Limb (tissue), 2 donors: ENCODE results near the gene EOMES.
A peak's percentile ranks its signal among the peaks of the same experiment; 100 is the strongest.
"Not testable (repeated sequence)": the region's sequence is repeated elsewhere in the genome, so short reads cannot be mapped to it uniquely, and the experiment has no call there.

Experiments used
- DNase-seq, 2 donors: peaks; one replicate each; pipeline ENCODE4 v3.0.0-alpha.2; 2016; ENCODE audit errors: extremely low spot score in 2 of 2

EOMES gene

DNA sequence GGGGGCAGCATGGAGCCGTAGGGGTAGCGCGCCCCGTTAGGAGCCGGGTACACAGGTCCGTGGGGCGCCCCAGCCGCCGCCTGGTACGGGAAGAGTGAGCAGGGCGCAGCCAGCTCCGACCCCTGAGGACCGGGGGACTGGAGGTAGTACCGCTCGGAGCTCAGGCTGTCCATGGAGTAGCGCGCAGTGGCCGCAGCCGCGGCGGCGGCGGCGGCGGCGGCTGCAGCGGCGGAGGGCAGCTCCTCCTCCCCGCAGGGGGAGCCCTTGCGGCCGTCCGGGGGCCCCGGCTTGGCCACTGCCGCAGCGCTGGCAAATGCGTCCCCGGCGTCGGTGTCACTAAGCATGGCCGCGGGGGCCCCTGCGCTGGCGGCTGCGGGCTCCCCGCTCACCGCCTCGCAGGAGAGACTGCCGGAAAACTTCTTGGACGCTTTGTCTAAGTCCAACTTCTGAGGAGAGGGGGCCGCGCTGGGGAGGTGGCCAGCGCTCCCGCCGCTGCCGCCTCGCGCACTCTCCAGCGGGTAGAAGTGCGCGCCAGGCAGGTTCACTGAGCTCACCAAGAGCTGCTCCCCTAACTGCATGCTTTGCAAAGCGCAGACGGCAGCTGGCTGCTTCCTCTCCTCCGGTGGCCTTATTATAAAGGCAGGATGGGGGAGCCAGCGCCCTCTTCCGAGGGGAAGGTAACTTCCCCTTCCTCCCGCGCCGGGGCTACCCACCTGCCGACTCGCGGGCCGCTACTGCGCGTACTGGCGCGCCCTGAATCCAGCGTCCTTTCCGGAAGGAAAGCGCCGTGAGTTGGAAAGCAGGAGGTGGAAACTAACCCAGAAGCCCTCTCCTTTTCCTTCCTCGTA, at the start of gene EOMES:
Gene EOMES (minus strand): TSS at position 607 of the 848 bp plus-strand sequence. CDS start 29 bp downstream, at position 578.
- DNase-seq: peak in 1 of 2 donors; percentile 67

DNA sequence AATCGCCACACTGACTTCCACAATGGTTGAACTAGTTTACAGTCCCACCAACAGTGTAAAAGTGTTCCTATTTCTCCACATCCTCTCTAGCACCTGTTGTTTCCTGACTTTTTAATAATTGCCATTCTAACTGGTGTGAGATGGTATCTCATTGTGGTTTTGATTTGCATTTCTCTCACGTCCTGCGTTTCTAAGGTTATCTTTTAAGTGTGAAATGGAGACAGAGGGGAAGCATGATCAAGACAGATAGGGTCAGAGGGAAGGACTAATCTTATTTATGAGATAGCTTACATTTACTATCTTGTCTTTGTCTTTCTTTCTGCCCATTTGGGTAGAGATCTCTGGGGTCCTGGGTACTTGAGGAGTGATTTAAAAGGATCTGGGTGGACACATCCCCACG, 48.3 kb upstream of the EOMES start:
- DNase-seq: not testable (repeated sequence)

DNA sequence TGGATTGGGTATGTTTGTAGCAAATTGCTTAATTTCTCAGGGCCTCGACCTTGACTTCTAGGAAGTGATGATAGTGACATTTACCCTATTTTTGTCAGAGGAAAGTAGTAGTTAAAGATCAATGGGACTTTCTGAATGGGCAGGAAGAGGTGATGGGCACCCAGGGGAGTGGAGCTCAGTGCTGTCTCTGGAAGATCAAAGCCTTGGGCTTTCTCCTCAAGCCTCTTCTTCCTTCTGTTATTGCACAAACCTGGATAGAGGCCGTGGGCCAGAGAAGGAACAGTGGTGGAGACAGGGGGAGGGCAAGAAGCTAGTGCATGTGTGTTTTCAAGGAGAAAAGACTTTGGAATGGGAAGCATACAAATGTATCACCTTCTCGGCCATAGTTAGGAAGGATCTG, 44.9 kb upstream of the EOMES start:
- DNase-seq: no peak

DNA sequence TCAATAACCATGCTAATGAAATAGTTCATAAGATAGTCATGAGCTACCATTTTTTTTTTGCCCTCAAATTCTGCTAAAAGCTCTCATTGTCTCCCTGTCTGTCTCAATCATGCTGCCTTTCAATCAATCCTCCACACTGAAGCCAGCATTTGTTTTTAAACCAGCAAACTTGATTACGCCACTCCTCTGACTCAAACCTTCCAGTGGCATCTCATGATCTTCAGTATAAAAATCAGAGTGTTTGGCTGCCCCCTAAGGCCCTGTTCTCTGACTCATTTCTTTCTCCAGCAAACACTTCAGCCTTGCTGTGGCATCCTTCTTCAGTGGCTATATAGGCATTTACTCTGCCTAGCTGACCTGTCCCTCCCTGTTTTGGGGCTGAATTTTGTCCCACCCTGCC, 36.0 kb upstream of the EOMES start:
- no peak for DNase-seq

DNA sequence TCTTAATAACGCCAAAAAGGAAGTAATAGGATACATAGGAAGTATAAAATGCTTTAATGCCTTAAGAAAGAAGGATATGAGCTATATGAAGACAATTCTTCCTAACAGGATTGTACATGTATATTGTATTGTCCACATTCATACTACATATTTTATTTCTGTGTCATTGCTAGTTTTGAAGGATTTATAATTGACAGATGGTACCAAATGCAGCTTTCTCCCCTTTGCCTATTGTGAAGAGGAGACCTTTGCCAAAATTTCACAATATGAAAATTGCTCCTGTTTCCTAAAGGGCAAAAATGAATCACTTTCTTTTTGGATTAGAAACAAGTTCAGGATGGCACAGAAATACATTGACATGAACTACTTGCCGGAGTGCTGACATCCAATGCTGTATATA, 34.8 kb upstream of the EOMES start:
- DNase-seq: no peak

DNA sequence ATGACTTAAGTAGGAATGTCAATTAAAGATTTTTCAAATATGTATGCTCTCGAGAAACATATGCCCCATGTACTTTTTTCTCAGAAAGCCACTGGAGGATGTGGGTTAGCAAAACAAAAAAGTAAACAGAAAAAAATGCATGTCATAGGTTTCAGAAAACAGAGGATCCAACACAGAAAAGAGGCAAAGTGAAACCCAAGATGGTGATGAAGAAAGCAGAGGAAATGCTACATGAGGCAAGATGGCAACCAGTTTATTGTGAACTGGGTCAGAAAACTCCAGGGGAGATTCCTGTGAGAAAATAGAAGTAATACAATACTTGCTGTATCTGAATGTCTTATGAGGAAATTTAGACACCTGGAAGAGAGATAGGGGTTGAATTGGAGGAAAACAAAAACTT, 30.8 kb upstream of the EOMES start:
- DNase-seq: no peak

DNA sequence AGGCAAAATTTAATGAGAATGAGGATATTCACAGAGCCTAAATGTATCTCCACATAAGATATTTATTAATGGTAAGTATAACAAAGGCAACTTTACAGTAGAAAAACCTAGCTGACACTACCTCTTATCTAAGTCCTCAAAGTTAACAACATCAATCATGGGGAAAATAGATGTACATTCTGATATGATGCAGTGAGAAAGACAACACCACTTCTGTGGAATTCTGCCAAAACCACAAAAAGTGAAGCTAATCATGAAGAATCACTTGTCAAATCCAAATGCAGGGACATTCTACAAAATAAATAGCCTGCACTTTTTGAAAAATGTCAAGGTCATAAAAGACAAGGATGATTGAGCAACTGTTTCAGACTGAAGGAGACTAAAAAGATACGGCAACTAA, 27.5 kb upstream of the EOMES start:
- DNase-seq: no peak

DNA sequence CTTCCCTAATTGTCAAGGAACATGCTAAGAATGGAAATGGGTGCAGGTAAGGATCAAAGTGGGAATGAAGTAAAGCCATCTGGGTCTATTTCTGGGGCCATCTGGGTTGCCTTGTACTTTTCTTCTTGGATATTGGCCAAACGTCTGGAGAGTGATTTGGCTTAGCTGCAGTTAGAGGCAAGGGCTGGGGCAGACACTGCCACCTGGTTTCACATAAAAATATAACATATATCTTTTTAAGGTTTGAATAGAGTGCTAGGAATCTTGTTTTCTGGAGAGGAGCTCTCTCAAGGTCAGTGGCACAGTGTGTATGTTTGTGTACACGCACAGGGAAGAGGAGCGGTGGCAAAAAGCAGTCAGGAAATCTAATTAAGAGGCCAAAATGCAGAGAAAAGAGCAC, 24.7 kb upstream of the EOMES start:
- DNase-seq: no peak

DNA sequence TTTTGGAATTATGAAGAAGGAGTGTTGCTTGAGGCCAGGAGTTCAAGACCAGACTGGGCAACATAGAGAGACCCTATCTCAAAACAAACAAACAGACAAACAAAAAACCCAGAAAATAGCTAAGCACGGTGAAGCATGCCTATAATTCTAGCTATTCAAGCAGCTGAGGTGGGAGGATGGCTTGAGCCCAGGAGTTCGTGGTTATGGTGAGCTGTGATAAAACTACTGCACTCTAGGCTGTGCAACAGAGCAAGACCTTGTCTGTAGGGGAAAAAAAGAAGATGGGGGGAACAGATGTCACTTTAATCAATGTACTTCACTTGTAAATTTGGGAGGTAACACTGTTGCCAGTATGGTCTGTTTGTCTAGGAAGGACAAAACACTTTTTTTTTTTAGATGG, 18.7 kb upstream of the EOMES start:
- no peak for DNase-seq

DNA sequence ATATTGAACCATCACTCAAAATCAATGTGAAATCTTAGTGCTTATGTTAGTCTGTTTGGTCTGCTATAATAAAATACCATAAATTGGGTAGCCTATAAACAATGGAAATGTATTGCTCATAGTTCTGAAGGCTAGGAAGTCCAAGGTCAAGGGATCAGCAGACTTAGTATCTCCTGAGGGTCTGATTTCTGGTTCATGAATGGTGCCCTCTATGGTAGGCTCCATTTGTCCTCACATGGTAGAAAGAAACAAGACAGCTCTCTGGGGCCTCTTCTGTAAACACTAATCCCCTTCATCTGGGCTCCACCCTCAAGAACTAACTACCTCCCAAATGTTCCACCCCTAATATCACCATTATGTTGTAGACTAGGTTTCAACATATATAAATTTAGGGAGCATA, 15.0 kb upstream of the EOMES start:
- DNase-seq: no peak

DNA sequence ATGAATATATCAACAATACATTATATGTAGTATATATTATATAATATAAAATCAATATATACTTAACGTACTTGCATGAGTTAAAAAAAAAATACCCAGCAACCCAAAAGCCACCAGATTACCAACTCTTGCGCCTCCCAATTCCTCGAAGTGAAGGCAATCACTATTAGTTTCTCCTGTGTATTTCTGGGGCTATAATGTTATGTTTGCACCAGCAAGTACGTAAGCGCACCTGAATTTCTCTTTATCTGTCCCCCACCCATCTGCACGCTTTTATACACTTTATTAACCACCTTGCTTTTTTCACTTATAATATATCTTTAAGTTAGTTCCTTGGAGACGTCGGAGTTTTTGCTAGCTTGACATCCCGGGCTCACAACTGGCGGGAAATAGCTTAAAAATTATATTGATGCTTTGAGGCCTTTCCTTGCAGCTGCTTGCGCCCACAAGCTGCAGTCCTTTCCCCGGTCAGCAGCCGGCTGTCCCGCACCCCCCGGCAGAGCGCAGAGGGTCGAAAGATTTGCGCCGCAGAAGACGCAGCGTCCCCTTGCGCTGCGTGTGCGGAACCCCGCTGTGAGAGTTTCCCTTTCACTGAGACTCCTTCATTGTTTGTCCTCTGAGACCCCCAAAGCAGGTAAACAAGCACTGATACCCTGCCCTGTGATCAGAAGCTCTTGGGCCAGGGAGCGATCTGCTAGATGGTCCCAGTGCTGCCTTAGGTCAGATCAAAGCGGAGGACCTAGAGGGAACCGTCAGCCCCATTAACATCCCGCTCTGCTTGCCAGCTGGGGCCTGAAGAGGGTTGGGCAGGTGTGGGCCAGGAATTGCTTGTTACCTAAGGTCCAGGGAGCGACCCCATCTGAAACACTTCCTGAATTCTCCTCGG, 8.9 kb upstream of the EOMES start:
- DNase-seq: no peak

DNA sequence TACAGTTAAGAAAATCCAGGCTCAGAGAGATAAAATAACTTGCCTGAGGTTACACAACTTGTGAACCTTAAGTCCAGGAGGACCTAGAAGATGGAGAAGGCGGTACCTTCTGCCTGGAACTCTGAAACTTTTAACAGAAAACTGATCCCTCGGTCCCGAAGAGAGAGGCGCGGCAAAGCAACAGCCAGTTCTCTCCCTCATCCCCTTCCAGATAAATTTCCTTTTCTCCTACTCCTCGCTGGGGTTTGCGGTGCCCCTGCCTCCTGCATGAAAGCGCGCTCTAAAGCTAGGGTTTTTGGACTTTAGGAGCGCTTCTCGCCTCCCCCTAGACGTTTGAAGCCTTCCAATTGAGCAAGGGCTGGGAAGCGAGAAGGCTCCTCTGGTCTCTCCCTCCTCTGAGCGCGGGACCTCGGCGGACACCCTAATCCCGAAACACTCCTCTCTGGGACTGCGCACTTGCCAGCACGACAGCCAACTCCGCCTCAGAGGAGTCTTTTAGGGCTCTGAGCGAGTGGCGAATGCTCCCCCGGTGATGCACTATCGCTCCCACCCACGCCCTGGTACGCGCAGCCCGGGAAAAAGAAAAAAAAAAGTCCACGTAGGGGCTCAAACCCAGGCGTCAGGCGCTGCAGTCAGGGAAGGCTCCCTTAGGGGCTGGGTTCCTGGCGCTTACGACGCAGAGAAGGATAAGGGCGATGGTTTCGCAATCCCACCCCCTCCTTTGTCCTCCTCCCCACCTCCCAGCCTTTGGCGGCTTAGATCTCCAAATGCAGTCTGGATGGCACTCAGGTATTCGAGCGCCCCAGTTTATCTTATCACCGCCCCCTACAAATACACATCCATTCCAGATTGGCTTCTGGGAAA, 7.9 kb upstream of the EOMES start:
- DNase-seq: no peak

DNA sequence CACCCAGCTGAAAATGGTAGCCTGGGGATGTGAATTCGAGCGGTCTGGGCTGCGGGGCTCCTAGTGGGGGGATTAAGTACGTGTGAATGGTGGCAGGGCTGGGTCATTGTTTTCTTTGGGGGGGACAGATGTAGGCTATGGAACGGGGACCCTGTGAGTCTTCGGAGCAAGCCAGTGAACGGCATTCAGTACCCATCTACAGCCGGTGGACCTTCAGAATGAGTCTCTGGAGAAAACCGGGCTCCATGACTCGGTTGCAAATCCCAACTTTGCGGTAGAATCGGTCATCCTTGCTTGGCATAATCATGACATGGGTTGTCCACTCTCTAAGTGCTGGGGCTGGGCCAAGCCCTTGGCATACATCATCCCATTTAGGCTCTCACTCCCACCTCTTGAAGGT, 7.2 kb upstream of the EOMES start:
- no peak for DNase-seq

DNA sequence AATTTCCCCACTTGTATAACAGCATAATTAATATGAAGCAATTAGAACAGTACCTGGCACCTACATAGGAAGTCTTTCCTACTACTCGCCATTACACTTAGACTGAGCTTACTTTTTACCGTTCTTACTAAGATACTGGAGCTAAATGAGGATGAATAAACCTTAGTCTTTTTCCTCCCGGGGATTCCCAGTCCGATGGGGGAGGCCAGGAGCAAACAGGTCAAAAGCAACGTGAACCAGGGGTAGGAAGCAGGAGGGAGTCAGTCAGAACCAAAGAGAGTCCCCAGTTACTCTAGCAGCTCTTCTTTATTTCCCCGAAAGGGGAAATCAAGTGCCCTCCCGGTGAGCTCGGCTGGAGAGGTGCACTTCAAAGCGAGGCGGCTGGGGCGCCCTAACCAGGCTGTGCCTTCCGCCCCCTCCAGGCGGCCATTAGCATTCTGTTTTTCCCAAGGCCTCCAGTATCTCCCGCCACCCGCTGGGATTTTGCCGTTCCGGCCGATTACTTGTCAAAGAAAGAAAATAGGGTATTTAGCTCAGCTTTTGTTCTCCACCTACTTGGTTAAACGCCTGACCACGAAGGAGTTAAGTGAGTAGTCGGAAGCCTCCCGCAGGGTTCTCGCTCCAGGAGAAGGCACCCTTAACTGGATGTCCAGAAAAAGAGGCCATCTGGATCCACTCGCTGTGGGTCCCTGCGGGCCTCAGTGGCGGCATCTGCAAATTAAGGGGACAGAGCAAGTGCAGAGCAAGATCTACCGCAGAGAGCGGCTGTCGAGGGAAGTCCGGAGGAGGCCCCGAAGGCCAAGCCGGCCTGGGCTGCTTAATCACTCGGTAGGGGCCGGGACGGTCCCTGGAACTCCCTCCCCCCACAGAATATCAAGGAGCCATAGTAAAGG, 6.3 kb upstream of the EOMES start:
- DNase-seq: peak in 1 of 2 donors; percentile 47

DNA sequence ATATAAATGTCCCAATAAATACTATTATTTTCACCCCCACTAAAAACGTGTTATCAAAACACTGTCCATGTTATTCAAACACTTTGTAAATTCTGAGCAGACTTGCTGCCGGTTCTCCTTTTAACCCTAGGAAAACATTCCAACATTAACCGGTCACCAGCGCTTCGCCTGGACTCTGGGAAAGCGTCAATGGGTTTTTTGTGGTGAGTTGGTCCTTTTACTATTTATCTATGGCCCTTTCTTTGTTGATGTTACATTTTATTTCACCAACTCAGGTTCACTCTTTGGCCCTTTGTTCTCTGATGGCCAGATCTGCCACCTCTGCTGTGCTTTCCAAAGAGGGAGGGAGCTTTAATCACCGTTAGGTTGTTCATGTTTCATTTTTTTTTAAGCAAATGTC, 4.1 kb upstream of the EOMES start:
- DNase-seq: no peak

DNA sequence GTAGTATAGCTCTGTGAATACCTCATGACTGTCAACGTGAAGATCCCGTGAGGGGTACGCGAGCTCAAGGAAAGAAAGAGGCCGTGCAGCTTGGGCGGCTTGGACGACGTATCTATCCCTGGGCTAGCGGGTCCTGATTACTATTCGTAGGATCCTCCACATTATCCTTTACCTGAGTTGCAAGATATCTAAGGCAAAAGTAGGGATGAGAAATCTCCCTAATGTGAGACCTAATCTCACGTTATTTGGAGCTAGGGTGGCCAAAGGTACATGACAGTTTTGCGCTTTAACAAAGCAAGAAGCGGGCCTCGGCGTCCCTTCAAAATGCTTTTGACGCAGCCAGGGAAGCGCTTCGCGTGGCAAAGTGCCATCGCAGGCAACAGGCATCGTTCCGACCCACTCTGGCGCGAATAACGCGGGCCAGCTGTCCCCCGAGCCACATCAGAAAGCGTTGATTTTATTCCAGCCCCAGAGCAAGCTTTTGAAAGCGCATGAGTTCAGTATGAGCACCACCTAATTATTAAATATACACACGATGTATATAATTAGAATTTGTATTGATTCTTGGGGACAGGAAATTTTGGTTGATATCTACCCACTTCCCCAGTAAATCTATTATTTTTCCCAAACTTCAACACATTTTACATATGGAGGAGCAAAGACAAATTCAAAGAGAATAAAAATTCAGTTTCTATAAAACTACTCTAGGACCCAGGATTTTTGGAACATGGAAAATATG, 2.5 kb upstream of the EOMES start:
- DNase-seq: no peak

DNA sequence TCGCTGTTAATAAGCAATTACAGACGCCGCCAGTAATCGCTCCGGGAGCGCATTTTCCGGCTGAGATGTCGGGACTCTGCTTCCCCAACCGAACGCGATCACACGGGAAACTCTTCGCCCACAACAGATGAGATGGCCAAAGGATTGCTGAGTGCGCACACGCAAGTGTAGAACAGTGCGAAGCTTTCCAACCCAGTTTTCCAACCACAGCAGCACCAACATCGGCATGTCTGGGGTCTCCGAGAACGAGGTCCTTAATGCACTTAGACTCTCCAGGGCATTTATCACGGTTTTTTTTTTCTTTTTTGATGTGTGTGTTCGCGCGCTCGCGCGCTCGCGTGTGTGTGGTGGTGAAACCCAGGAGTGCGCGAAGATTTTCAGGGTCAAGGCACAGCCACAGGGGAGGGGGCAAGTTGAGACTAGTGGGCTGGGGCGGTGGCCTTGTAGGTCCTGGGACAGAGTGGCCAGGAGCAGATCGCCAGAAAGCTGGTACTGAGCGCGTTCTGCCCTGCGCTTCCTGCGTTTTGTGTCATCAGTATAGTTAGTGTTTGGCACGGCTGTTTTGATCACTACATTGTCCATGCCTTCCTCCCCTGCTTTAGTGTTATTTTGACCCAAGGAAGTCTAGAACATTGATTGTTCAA, 1.8 kb upstream of the EOMES start:
- peak in 1 of 2 donors; percentile 44 for DNase-seq

DNA sequence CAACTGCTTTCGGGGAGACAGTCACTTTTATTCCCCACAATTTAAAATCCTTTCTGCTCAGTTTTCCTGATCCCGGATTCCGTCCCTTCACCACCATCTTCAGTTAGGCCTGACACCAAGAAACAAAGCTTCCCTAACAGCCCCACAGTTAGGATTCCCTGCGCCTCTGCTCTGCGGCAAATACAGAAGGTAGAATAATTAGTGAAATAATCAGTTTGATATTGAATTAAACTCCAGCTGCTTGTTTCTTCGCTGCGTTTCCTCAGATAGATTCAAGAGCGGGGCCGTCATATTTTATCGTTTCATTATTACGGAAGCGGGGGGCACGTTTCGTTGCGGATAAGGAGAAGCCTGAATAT, 1.3 kb upstream of the EOMES start:
- DNase-seq: no peak

DNA sequence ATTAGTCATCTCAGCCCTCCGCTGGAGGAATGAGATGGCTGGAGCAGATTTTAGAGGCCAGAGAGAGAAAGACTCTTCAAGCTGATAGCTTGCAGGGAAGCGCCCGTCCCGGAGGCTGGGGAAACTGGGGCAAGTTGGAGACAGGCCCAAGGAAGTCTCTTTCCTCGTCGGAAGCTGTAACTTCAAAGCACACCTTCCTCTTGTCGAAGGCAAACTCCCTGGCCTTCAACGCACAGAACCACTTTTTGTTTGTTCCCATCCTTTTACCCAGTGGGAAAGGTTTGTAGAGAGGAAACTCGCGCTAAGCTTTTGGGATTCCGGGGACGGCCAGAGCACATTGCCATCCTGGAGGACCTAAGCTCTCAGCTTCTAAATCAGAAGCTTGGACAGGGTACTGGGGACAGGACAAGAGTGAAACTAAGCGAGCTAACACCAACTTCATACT, 900 bp upstream of the EOMES start:
- no peak for DNase-seq
